Measurements from ENCODE around the gene PCSK1.

DNA sequence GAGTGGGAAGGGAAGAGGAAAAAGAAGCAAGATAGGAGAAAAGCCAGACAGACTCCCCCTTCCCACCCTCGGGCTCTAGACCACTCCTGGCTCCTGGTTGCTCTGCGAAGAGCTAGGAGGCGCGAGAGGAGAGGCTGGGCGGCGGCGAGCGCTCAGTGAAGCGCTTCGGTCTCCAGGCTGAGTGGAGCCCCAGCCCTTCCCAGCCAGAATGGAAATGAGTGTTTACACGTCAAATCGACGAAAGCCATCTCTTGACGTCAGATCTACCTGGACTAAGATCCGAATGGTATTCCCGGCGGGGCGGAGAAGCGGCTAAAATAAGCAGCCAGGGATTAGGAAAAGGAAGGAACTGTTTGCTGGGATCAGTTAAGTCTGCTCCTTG lies at the start of gene PCSK1:
- TF ChIP-seq, protein P1, sequence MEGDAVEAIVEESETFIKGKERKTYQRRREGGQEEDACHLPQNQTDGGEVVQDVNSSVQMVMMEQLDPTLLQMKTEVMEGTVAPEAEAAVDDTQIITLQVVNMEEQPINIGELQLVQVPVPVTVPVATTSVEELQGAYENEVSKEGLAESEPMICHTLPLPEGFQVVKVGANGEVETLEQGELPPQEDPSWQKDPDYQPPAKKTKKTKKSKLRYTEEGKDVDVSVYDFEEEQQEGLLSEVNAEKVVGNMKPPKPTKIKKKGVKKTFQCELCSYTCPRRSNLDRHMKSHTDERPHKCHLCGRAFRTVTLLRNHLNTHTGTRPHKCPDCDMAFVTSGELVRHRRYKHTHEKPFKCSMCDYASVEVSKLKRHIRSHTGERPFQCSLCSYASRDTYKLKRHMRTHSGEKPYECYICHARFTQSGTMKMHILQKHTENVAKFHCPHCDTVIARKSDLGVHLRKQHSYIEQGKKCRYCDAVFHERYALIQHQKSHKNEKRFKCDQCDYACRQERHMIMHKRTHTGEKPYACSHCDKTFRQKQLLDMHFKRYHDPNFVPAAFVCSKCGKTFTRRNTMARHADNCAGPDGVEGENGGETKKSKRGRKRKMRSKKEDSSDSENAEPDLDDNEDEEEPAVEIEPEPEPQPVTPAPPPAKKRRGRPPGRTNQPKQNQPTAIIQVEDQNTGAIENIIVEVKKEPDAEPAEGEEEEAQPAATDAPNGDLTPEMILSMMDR (IDR thresholded peaks at IDR 0.05; ENCODE audit: low read depth, low read length, poor library complexity, severe bottlenecking), result no peak
- TF ChIP-seq EZH2phosphoT487 (IDR thresholded peaks at IDR 0.05; ENCODE audit: borderline replicate concordance, low read length), result no peak
